ENCODE results near the gene WDR6. TPM values are rescaled to one million over a fixed set of nuclear protein-coding genes. Genes with fewer than 3 reads are reported as not detected.

Gene WDR6
- total RNA-seq (10 to 100 TPM; 43.9 to 50.9 TPM), polyA plus RNA-seq (10 to 100 TPM; 29.4 to 50.1 TPM)

- WGBS: under 1% methylated on average over 65 of the region's 65 CpGs
- H3K9me3 ChIP-seq (ENCODE audit: control insufficient read depth in 4 of 4, low read length in 3 of 4): no peaks in the 10 kb centered on the region
- peak within 1 kb of the TSS; percentile 80 to 98 for H3K27ac ChIP-seq (ENCODE audit: low read depth in 1 of 2, low read length in 2 of 2)
- H3K4me3 ChIP-seq (ENCODE audit: low read depth in 1 of 3, low read length in 3 of 3): peak within 1 kb of the TSS; percentile 64 to 86 (median 69)
- H3K4me1 ChIP-seq (ENCODE audit: control insufficient read depth in 4 of 4, insufficient read depth in 4 of 4, low read length in 3 of 4): peaks cover 6 to 31% (median 20%) of the 10 kb centered on the region in 4 donors
- peak within 1 kb of the TSS; percentile 66 to 81 for H3K9ac ChIP-seq (ENCODE audit: low read depth in 1 of 2, low read length in 2 of 2)
- H3K36me3 ChIP-seq (ENCODE audit: control insufficient read depth in 4 of 4, insufficient read depth in 3 of 4, low read depth in 1 of 4, low read length in 3 of 4): peaks cover 0 to 9% (median under 1%) of the 10 kb centered on the region in 4 donors
- DNase-seq (ENCODE audit: low spot score): peak; percentile 91
- H3K27me3 ChIP-seq (ENCODE audit: control insufficient read depth in 4 of 4, insufficient read depth in 4 of 4, low read length in 3 of 4): no peaks in the 10 kb centered on the region
- TF ChIP-seq REST (IDR thresholded peaks at IDR 0.05) (peak; percentile 47), EGR1 (IDR thresholded peaks at IDR 0.05; ENCODE audit: low read depth in 2 of 2) (peak; percentile 72 to 80), SP1 (IDR thresholded peaks at IDR 0.05) (peak; percentile 86), HNF4G (IDR thresholded peaks at IDR 0.05) (no peak), CTCF (IDR thresholded peaks at IDR 0.05; ENCODE audit: low read depth, low read length, missing input control) (peak; percentile 31), YY1 (IDR thresholded peaks at IDR 0.05) (peak; percentile 82), RXRA (IDR thresholded peaks at IDR 0.05) (peak; percentile 27 to 52), RAD21 (IDR thresholded peaks at IDR 0.05) (no peak), JUND (IDR thresholded peaks at IDR 0.05) (peak in 1 of 2 donors; percentile 19), HNF4A (conservative IDR thresholded peaks at IDR 0.05) (peak in 1 of 2 donors; percentile 41), FOXA1 (IDR thresholded peaks at IDR 0.05) (no peak), ZBTB33 (IDR thresholded peaks at IDR 0.05) (peak; percentile 99), FOXA2 (IDR thresholded peaks at IDR 0.05) (no peak), ATF3 (IDR thresholded peaks at IDR 0.05) (no peak), MAX (IDR thresholded peaks at IDR 0.05) (no peak), GABPA (IDR thresholded peaks at IDR 0.05 in 1 of 2, conservative IDR thresholded peaks at IDR 0.05 in 1 of 2) (peak in 1 of 2 donors; percentile 30), TAF1 (conservative IDR thresholded peaks at IDR 0.05) (no peak), NR2F2 (IDR thresholded peaks at IDR 0.05) (peak; percentile 16)
Observed at GRCh38 chr3:49007068-49007770, at the start of gene WDR6. TSS of gene WDR6 (plus strand) at chr3:49007391. CDS start at chr3:49007432, 41 bp downstream.

Measured in liver (tissue), 9 donors.